RPMI7951 (cell line): ENCODE data around the gene NKTR. TPM values are rescaled to one million over a fixed set of nuclear protein-coding genes. Genes with fewer than 3 reads are reported as not detected.
"Not testable (repeated sequence)": the region's sequence is repeated elsewhere in the genome, so short reads cannot be mapped to it uniquely, and the experiment has no call there.

Source experiments
- DNase-seq: peaks from one replicate; pipeline ENCODE4 v3.0.0-alpha.2; 2012; ENCODE audit warnings: low read depth
- total RNA-seq: library from RNA; depleted of rRNA; stranded (reverse); fragments of >200 nt; shearing (Covaris generic); gene quantifications from 2 replicates; pipeline ENCODE4 v1.2.3, GENCODE V29; 2014; rRNA removed

The NKTR gene
- 21.5 and 28.0 TPM in 2 replicates for total RNA-seq

DNA sequence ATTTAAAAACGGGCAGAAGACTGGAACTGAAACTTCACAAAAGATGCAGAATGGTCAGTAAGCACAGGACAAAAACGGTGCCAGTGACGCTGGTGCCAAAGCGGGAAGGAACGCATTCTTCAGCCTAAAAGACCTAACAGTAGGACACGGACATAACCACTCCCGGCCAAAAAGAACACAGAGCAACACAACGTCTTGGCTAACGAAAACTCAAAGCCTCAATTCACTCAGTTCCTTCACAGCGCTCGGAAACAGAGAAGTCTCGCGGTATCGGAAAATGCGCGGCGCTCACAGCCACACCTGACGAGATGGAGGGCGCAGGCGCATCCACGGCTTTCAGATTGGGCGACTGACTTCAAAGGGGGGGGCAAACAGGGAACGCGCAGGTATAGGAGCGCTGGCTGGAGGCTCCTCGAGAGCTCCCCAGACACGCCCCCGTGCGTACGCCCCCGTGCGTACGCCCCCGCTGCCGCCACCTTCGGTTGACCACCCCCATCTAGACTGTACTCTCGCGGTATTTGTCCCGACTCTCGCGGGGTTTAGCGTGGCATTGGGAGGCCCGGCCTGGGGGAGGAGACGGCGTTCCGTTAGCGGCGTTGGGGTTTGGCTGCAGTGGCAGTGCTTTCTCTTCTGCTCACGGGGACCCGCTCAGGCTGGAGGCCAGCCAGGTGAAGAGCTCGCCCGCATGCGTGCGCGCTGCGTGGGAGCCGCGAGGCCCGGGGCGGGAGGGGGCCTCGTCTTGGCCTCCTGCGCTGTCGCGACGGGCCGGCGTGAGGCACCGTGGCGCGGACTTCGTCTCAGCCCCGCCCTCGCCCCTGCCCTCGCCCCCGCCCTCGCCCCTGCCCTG, at the start of gene NKTR:
TSS of gene NKTR (plus strand) at position 576 of the 847 bp plus-strand sequence. CDS start 321 bp downstream, outside the sequence.
- DNase-seq: peak; percentile 98

DNA sequence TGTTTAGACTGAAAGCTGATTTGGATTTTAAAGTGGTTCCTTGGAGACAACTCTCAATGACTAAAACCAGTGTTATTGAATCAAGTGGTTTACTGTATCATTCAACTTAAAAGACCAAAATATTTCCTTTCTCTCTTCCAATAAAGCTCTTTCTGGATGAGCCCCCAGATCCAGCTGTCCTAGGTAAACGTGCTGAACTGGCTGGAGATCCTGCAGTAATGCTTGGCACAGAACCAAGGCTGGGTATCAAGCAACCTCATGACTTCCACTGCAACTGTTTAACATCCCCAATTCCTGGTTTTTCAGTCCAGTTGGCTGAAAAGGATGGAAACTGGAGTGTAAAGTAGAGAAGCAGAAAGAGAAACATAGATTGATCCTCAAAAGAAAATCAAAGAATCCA, 47.7 kb upstream of the NKTR start:
- no peak for DNase-seq

DNA sequence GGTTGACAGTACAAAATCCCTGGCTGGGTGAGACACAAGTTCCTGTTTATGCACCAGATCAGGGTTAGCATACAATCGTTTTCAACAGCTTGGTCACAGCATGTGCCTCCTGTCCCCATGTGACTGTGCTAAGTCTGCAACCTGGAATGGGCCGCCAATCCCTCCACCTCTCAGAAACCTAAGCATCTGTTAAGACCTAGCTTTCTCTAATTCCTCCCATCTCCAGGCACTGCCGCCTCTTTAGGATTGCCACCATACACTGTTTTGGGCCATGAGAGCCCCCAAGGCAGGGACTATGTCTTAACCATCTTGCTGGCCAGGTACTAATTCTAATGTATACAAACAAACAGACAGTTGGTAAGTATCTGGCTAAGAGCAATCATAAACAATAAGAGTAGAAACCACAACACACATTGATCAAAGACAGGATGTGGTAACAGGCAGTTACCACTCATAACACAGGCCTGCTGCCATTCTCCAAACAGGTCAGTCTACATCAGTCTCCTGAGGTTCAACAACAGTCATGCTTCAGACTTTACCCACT, 44.3 kb upstream of the NKTR start:
- DNase-seq: no peak

DNA sequence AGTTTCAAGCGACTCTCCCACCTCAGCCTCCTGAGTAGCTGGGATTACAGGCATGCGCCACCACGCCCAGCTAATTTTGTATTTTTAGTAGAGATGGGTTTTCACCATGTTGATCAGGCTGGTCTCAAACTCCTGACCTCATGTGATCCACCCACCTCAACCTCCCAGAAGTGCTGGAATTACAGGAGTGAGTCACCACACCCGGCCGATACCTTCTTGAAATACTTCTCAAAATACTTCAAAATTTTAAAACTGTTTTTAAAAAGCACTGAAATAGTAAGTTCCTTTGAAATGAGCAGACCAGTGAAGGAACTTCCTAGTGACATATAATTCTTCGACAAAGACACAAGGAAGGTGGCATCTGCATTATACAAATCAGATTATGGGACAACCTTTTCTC, 43.7 kb upstream of the NKTR start:
- DNase-seq: not testable (repeated sequence)

DNA sequence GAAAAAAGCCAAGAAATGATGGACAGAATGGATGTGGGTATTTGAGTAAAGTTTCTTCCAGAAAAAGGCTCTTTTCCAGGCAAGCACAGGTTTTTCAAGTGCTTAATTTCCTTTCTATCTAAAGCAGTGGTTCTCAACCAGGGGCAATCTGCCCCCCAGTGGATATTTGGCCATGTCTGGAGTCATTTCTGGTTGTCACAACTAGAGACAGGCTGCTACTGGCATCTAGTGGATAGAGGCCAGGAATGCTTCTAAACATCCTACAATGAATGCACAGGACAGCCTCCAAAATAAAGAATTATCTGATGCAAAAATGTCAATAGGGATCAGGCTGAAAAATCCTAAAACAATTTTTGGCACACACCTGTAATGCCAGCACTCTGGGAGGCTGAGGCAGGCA, 42.6 kb upstream of the NKTR start:
- peak; percentile 35 for DNase-seq

DNA sequence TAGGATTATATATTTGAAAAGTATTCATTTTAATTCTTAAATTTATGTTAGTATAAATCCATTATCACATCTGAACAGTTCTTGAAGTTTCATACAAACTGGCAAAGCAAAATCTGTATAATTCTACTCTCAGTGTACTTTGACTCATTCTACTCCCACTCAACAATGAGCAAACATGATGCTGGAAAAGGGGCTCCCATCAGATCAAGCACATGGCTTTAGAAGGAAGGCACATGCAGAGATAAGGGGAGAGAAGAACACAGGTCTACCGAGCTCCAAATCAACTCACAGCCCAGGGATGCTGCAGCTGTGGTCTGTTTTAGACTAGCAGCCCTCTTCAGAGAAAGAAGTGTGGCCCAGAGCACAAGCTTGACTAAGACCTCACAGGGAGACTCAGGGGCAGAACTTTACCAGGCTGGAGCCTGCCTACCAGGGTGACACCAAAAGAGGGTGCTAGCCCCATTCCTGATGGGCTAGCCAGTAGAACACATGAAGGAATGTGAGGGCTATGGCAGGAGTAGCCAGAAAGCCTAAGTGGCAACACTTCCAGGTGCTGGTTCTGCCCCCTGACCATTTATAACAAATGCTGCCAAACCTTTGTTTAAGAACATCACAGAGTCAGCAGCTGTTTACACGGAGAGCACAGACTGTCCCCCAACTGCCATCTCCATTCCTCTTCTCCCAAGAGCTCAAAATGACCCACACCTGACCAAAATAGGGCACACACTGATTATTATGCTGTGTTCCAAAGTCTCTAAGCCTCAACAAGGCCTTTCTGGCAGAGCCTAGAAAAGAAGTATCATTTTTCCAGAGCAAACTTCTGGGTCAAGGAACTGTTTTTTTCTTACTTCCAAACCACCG, 38.2 kb upstream of the NKTR start:
- DNase-seq: no peak

DNA sequence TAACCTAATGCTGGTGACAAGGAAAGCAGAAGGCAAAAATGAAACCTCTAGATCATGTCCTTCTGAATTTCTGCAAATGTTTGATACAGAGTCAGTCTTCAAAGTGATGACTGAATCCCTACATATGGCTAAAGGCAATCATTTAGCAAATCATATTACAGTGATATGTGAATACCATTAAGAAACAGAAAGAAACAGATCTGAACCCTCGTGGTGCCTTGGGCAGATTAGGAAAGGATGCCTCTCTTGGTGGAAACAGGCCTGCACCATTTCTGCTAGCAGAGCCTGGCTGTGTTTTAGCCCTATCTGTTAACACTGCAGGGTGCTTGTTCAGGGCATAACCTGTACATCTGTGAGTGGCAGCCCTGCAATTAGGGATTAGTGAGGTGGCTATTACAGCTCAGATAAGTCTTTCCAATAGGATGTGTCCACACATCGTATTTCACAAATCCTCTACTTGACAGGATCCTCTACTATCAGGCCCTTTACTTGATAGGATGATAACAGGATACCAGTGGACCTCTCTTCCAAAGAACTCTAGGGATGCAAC, 30.8 kb upstream of the NKTR start:
- no peak for DNase-seq

DNA sequence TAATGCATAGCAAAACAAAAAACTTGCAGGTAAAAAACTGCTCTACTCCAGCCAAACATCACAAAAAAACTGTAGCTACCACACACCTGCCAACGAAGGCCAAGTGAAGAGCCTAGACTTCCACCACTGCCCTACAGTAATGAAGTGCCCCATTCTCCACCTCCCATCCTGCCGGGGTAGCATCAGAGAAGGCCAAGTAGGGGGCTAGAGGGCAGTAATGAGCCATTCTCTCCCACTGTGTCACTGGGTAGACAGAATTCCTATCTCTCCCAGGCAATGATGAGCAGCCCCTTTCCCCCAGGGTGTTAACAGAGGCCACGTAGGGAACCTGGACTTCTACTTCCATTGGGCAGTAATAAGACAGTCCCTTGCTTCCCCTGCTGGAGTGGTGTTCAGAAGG, 28.2 kb upstream of the NKTR start:
- peak; percentile 61 for DNase-seq

DNA sequence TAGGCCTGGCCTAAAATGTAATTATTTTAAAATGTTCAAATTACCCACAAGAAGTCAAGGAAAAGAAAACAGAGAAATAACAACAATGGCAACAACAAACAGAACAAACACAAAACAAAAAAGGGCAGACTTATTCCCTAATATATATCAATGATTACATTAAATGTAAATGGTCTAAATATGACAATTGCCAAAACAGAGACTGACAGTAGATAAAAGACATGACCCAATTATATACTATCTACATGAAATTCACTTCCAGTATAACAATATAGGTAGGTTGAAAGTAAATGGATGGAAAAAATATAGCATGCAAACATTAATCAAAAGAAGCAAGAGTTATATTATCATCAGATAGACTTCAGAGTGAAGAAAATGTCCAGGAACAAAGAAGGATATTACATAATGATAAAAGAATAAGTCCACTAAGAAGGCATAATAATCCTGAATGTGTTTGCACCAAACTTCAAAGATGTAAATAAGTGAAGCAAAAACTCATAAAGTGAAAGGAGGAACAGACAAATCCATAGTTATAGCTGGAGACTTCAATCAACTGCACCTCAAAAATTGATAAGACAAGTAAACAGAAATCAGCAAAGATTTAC, 25.2 kb upstream of the NKTR start:
- no peak for DNase-seq

DNA sequence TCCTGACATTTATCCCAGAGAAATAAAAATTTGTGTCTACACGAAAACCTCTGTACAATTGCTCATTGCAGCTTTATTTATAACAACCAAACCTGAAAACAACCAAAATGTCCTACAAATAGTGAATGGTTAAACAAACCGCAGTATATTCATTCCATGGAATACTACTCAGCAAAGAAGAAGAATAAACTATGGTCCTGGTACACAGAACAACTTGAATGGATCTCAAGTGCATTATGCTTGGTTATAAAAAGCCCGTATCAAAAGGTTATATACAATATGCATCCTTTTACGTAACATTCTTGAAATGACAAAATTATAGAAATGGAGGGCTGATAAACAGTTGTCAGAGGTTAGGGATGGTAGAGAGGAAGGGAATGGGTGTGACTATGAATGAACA, 22.4 kb upstream of the NKTR start:
- DNase-seq: no peak

DNA sequence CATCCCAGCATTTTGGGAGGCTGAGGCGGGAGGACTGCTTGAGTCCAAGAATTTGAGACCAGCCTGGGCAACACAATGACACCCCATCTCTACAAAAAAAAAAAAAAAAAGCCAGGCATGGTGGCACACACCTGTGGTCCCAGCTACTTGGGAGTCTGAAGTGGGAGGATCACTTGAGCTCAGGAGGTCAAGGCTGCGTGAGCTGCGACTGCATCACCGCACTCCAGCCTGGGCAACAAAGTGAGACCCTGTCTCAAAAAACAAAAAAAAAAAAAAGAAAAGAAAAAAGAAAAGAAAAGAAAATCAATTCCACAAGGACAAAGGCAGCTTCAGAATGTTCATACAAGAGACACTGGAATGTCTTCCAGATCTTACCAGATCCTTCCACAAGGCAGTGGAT, 21.1 kb upstream of the NKTR start:
- DNase-seq: not testable (repeated sequence)

DNA sequence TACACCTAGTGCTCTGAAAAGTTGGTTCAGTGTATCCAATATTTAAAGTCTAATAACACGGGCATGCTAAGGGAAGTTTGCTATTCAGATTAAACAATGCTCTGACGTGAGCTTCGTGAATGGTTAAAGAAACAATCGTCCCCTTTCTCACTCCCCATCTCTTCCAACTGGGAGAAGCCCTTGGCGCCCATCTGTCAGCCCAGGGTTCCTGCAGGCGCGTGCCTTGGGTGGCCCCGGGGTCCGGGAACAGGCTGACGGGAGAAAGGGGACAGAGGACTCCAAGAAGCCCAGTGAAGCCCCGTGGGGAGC, 19.1 kb upstream of the NKTR start:
- no peak for DNase-seq

DNA sequence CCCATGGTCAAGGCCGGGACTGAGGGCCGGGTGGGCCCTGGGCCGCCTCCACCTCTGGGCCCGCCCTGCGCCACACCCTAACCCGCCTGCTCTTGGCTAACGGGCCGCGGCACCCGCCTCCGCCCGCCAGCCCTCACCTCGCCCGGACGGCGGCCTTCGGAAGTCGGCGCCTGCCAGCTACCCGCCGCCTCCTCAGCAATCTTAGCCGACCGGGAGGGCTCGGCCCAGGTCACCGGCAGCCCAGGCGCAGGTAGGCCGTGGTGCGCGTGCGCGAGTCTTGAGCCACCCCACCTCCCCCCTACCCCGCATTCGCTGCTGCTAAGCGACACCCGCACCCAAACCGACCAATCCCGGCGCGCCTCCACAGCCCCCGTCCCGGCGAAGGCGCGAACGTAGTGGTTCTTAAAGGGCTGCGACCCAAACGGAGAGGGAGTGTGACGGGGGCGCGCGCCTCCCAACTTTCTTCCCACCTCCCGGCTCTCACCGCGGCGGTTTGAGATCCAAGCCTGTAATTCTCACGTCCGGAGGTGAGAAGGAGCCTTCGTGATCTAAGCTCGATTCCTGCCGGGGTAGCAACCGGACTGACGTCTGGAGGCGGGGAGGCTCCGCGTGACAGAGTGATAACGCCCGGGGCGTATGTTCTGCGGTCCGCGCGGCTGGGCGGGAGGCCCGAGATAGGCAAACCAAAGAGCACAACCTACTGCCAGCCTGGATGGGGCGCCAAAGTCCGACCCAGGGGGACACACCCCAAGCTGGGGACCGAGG, 18.6 kb upstream of the NKTR start, which contains the start of gene SEC22C:
TSS of gene SEC22C (minus strand) at position 259 of the 765 bp plus-strand sequence. CDS start 12,921 bp downstream, outside the sequence.
- DNase-seq: peak; percentile 94

DNA sequence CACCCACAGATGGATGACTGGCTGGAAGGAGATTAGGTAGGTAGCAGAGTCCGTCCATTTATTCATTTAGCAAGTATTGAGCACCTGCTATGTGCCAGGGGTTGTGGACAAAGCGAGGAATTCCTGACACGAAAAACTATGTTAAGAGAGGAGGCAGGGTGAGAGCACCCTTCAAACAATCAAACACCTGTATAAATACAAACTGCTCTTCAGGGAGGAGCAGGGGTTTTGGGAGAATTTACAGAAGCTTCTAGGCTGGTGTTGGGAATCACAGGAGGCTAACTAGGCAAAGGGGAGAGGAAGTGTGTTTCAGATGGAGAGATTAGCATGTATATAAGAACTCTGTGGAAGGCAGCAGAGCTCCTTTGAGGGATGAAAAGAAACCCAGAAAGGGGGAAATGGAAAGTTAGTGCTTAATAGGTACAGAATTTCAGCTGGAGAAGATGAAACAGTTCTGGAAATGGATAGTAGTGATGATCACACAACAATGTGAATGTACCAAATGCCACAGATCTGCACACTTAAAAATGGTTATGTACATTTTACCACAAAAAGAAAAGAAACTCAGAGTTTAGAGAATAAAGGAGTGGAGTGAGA, 17.9 kb upstream of the NKTR start:
- no peak for DNase-seq

DNA sequence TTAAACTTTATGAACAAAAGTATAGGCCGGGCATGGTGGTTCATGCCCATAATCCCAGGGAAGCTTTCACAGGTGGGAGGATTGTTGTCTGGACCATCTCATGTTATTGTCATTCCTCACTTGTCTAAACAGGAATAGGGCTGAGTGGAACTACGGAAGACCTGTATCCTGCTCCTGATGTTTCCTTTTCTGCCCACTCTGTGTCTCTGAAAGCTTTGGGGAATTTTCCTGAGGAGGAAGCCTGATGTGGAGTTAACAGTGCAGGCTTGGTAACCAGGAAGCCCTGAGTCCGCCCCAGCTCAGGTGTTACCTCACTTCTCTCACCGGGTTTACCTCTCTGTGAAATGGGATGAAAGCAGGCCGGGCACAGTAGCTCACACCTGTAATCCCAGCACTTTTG, 11.9 kb upstream of the NKTR start:
- no peak for DNase-seq

DNA sequence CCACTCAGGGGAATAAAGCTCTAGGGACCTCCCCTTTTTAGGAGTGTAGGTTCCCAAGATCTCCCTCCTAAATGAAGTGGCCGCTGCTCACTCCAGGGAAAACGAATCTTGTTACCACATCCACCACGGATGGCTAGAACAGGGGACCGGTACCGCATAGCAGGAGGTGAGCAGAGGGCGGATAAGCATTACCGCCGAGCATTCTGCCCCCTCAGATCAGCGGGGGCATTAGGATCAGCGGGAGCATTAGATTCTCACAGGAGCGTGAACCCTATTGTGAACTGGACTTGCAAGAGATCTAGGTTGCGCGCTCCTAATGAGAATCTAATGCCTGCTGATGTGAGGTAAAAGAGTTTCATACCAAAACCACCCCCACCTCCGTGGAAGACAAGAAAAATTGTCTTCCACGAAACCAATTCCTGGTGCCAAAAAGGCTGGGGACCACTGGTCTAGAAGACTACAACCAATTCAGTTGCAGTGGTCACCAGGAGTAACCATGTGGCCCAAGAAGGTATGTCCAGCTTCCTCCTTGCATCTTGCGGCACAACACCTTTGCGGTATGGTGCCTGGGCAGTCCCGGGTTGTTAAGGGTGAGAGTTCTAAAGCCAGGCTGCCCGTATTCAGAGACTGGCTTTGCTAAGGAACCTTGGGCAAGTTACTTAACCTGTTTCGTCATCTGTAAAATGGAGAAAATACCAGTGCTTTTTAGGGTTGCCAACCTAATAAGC, 10.9 kb upstream of the NKTR start:
- no peak for DNase-seq

DNA sequence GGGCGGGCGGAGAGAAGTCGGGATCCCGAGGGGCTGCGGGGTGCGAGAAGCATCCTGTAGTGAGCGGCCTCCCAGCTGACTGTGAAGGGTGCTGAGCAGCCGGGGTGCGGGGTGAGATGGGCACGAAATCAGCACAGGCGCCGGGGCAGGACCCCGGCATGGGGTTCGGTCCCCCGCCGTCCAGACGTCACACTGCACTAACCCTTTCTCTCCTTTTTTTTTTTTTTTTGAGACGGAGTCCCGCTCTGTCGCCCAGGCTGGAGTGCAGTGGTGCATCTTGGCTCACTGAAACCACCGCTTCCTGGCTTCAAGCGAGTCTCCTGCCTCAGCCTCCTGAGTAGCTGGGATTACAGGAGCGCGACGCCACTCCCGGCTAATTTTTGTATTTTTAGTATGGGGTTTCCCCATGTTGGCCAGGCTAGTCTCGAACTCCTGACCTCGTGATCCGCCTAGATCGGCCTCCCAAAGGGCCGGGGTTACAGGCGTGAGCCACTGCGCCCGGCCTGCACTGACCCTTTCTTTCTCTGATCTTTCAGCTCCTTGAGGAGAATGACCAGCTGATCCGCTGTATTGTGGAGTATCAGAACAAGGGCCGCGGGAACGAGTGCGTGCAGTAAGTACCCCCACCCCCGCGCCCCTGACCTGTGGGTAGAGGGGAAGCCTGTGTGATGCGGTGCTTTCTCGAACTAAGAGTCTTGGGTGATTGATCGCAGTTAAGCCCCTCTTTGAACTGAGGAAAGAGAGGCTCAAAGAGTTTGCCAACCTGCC, 9.3 kb upstream of the NKTR start:
- DNase-seq: peak; percentile 23

DNA sequence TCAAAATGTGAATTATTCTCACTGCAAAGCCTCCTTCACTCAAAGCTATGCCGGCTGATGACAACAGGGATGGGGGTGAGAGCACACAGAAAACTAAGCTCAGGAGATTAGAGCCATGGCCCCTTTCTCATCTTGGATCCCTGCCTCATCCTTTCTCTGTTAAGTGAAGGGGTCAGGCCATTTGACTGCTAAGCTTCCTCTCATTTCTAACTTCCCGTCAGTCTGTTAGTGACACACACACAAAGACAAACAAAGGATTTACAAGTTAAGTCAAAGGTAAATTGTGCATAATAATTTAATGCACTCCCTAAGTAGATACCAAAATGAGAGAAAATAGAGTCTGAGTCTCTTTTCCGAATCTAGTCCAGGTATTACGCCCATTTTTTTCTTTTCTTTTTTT, 8.7 kb upstream of the NKTR start:
- no peak for DNase-seq

DNA sequence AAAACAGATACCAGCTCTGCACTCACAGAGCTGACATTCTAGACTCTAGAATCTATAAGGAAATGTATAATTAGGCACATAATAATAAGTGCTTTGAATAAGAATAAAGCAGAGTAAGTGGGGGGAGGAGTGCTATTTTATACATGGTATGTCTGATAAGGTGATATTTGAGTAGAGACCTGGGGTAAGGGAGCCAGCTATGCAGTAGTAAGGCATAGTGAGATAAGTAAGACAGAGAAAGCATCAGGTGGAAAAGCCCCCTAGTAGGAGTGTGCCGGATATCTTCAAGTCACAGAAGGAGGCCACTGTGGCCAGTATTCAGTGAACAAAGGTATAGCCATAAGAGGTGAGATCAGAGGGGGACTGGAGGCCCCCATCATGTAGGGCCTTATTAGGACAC, 6.9 kb upstream of the NKTR start:
- DNase-seq: no peak
